OCI-LY1 (cell line): Measurements from ENCODE around the gene DMRTC1B.
"Not testable (repeated sequence)": the region's sequence is repeated elsewhere in the genome, so short reads cannot be mapped to it uniquely, and the experiment has no call there.

Experiments
- H2AFZ ChIP-seq: fragments of 200-600 bp; sonication (generic), shearing (Covaris generic); 2 replicates; pipeline ENCODE4 v1.6.0; 2014; ENCODE audit warnings: antibody characterized with exemption, mild to moderate bottlenecking, low read length
- H3F3A ChIP-seq: fragments of 200-600 bp; sonication (generic), shearing (Covaris generic); 2 replicates; pipeline ENCODE4 v1.6.0; 2014; ENCODE audit warnings: mild to moderate bottlenecking, antibody characterized with exemption, low read length, moderate library complexity; ENCODE audit not compliant: insufficient read depth
- H3K27ac ChIP-seq: fragments of 200-600 bp; sonication (generic); 2 replicates; pipeline ENCODE4 v1.5.1; 2014; ENCODE audit warnings: low read length, mixed run types, mild to moderate bottlenecking, low read depth; ENCODE audit not compliant: poor library complexity, severe bottlenecking
- H3K27me3 ChIP-seq: fragments of 200-600 bp; sonication (generic); 2 replicates; pipeline ENCODE4 v1.6.0; 2014; ENCODE audit warnings: antibody characterized with exemption, mild to moderate bottlenecking, low read length, moderate library complexity; ENCODE audit not compliant: insufficient read depth
- H3K36me3 ChIP-seq: fragments of 200-600 bp; sonication (generic); 2 replicates; pipeline ENCODE4 v1.6.1; 2014; ENCODE audit warnings: mild to moderate bottlenecking, antibody characterized with exemption, low read length, moderate library complexity, mixed read lengths; ENCODE audit not compliant: insufficient read depth
- H3K4me1 ChIP-seq: fragments of 200-600 bp; sonication (generic); 2 replicates; pipeline ENCODE4 v1.5.1; 2014; ENCODE audit warnings: mild to moderate bottlenecking, low read length, moderate library complexity; ENCODE audit not compliant: insufficient read depth, severe bottlenecking
- H3K4me2 ChIP-seq: fragments of 200-600 bp; sonication (generic), shearing (Covaris generic); 2 replicates; pipeline ENCODE4 v1.6.1; 2014; ENCODE audit warnings: low read length
- H3K4me3 ChIP-seq: fragments of 200-600 bp; sonication (generic); 2 replicates; pipeline ENCODE4 v1.5.1; 2014; ENCODE audit warnings: low read length, low read depth, mild to moderate bottlenecking, mixed read lengths; ENCODE audit not compliant: poor library complexity, severe bottlenecking
- H3K79me2 ChIP-seq: fragments of 200-600 bp; shearing (Covaris generic); 2 replicates; pipeline ENCODE4 v1.6.1; 2016; ENCODE audit warnings: mixed run types, low read length, mixed read lengths; ENCODE audit not compliant: insufficient read depth
- H3K9ac ChIP-seq: fragments of 200-600 bp; sonication (generic), shearing (Covaris generic); 2 replicates; pipeline ENCODE4 v1.6.1; 2014; ENCODE audit warnings: mild to moderate bottlenecking, low read length, mixed read lengths
- H3K9me2 ChIP-seq: fragments of 200-600 bp; sonication (generic), shearing (Covaris generic); 2 replicates; pipeline ENCODE4 v1.6.1; 2014; ENCODE audit warnings: low read depth, mild to moderate bottlenecking, low read length, mixed read lengths
- H3K9me3 ChIP-seq: fragments of 200-600 bp; shearing (Covaris generic); 2 replicates; pipeline ENCODE4 v1.6.1; 2014; ENCODE audit warnings: low read length, mixed read lengths
- H4K20me1 ChIP-seq: fragments of 200-600 bp; sonication (generic), shearing (Covaris generic); 2 replicates; pipeline ENCODE4 v1.6.0; 2016; ENCODE audit warnings: mild to moderate bottlenecking, low read length; ENCODE audit not compliant: insufficient read depth

The DMRTC1B gene

GRCh38 chrX:72808110-72808509, 31.4 kb downstream of the DMRTC1B start, which contains the start of gene FAM236D:
FAM236D (minus strand) TSS chrX:72808210; CDS start chrX:72808110, 100 bp downstream.
- not testable (repeated sequence) for H3K9me3 ChIP-seq, H3K4me3 ChIP-seq, H3K27me3 ChIP-seq, H4K20me1 ChIP-seq, H3K9me2 ChIP-seq, H3F3A ChIP-seq, H3K4me2 ChIP-seq, H3K79me2 ChIP-seq, H3K4me1 ChIP-seq, H3K36me3 ChIP-seq, H3K27ac ChIP-seq, H3K9ac ChIP-seq, H2AFZ ChIP-seq

DNA sequence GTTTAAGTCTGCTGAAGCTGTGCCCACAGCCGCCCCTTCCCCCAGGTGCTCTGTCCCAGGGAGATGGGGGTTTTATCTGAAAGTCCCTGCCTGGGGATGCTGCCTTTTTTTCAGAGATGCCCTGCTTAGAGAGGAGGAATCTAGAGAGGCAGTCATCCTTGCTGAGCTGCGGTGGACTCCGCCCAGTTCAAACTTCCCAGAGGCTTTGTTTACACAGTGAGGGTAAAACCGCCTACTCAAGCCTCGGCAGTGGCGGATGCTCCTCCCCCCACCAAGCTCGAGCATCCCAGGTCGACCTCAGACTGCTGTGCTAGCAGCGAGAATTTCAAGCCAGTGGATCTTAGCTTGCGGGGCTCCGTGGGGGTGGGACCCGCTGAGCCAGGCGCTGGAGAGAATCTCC, 54.0 kb downstream of the DMRTC1B start:
- not testable (repeated sequence) for H3K27ac ChIP-seq

GRCh38 chrX:72837532-72837931, 60.8 kb downstream of the DMRTC1B start:
- not testable (repeated sequence) for H3K4me1 ChIP-seq, H3K4me3 ChIP-seq, H3K4me2 ChIP-seq, H3K36me3 ChIP-seq, H3K9me2 ChIP-seq, H2AFZ ChIP-seq, H4K20me1 ChIP-seq, H3K79me2 ChIP-seq, H3K9me3 ChIP-seq, H3F3A ChIP-seq, H3K27ac ChIP-seq, H3K9ac ChIP-seq, H3K27me3 ChIP-seq

More for the DNA sequence above, 54.0 kb downstream of the DMRTC1B start:
- not testable (repeated sequence) for H3K4me2 ChIP-seq, H3K79me2 ChIP-seq, H3K27me3 ChIP-seq, H3K36me3 ChIP-seq, H3K4me3 ChIP-seq, H3K4me1 ChIP-seq, H3K9me2 ChIP-seq, H2AFZ ChIP-seq, H3F3A ChIP-seq, H3K9me3 ChIP-seq, H4K20me1 ChIP-seq, H3K9ac ChIP-seq

DNA sequence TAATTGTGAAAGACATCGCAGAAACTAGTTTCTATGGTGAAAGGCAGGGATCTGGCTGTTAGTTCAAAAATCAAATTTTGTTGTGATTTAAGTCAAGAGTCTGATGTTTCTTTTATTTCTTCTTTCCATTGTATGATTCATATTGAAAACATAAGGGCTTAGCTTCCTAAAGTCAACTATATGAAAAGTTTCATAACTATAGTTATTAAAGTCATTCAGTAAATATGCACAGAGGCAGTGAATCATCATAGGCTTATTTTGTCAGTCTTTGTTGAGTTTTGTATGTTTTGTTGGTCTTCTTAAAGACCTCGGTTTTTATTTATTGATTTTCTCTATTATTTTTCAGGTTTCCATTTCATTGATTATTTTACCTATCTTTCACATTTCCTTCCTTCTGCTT, 106.2 kb downstream of the DMRTC1B start:
- not testable (repeated sequence) for H3K4me2 ChIP-seq, H3K27me3 ChIP-seq, H3K36me3 ChIP-seq, H3K79me2 ChIP-seq, H3F3A ChIP-seq, H3K4me3 ChIP-seq, H3K4me1 ChIP-seq, H4K20me1 ChIP-seq, H3K9me2 ChIP-seq, H3K27ac ChIP-seq, H2AFZ ChIP-seq, H3K9me3 ChIP-seq, H3K9ac ChIP-seq

DNA sequence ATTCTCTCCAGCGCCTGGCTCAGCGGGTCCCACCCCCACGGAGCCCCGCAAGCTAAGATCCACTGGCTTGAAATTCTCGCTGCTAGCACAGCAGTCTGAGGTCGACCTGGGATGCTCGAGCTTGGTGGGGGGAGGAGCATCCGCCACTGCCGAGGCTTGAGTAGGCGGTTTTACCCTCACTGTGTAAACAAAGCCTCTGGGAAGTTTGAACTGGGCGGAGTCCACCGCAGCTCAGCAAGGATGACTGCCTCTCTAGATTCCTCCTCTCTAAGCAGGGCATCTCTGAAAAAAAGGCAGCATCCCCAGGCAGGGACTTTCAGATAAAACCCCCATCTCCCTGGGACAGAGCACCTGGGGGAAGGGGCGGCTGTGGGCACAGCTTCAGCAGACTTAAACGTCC, 113.0 kb downstream of the DMRTC1B start:
- not testable (repeated sequence) for H3K4me3 ChIP-seq, H3F3A ChIP-seq, H3K79me2 ChIP-seq, H3K4me1 ChIP-seq, H3K4me2 ChIP-seq, H4K20me1 ChIP-seq, H3K27me3 ChIP-seq, H3K9me2 ChIP-seq, H3K9me3 ChIP-seq, H3K9ac ChIP-seq, H2AFZ ChIP-seq, H3K36me3 ChIP-seq, H3K27ac ChIP-seq
